Measurements from ENCODE around the gene AKR7A3. TPM values are rescaled to one million over a fixed set of nuclear protein-coding genes. Genes with fewer than 3 reads are reported as not detected.

Gene AKR7A3
- total and polyA plus RNA-seq, 9 of the 15 experiments (the other 6 are each of a cell fraction or from before 2014, with no cell fraction given): 0.04 to 1.5 (median 0.44) TPM; not detected in 1

- TF ChIP-seq FOXA3 (CRISPR knock-in tag; conservative IDR thresholded peaks at IDR 0.05 in 1 of 2, IDR thresholded peaks at IDR 0.05 in 1 of 2) (0 out of 4 replicates have a peak, but pooled peaks of 1 of the 2 experiments have one; percentile 30), STAG1 (CRISPR knock-in tag; IDR thresholded peaks at IDR 0.05; ENCODE audit: borderline replicate concordance) (0 out of 2 replicates have a peak, but pooled peaks have one; percentile 32)
These were observed 22.9 kb upstream of the AKR7A3 start (continued) for GRCh38 chr1:19311503-19311930.

GRCh38 chr1:19310720-19311502, 22.3 kb upstream of the AKR7A3 start:
- peaks cover 51% of the 10 kb centered on the region for H3K79me2 ChIP-seq (ENCODE audit: control insufficient read depth, insufficient read depth, low read length)
- no peak overlapping the region for H2AFZ ChIP-seq (ENCODE audit: low read depth, low read length)
- TSS peak; percentile 67 for BruUV-seq (replicated peaks)
- TF ChIP-seq GATAD2A (IDR thresholded peaks at IDR 0.05) (no peak), MTF1 (CRISPR knock-in tag; IDR thresholded peaks at IDR 0.05; ENCODE audit: borderline replicate concordance) (no peak), NFATC3 (IDR thresholded peaks at IDR 0.05) (no peak), CC2D1A (IDR thresholded peaks at IDR 0.05) (no peak), HINFP (tag; conservative IDR thresholded peaks at IDR 0.05; ENCODE audit: low read depth) (no peak), MED1 (CRISPR knock-in tag; IDR thresholded peaks at IDR 0.05; ENCODE audit: borderline replicate concordance) (no peak), ZNF431 (CRISPR knock-in tag; IDR thresholded peaks at IDR 0.05) (no peak), CCNT2 (IDR thresholded peaks at IDR 0.05; ENCODE audit: borderline replicate concordance, extremely low read depth, insufficient read length, low read depth, low read length) (no peak), TCFL5 (CRISPR knock-in tag; conservative IDR thresholded peaks at IDR 0.05) (no peak)

More at GRCh38 chr1:19310720-19311502, 22.3 kb upstream of the AKR7A3 start:
- ATAC-seq (no peak), DNase-seq (ENCODE audit: extremely low read depth in 1 of 4, low spot score in 3 of 4) (peak in 1 of 4 experiments; percentile 38), FAIRE-seq (peak; percentile 55)
- H3K9me1 ChIP-seq (ENCODE audit: control insufficient read depth, insufficient read depth, low read length): peaks cover 2% of the 10 kb centered on the region
- peak overlapping the region; percentile 77 for H3K4me3 ChIP-seq
- POLR2A ChIA-PET: interaction anchor here (0.7 to 4.0 kb wide), 4 partner anchors 12 to 56 kb away, joined by 3 to 19 read pairs (median 5); no protein-coding TSS in a partner anchor
- no peaks in the 10 kb centered on the region for H3K9me3 ChIP-seq (replicated peaks; ENCODE audit: control insufficient read depth, insufficient read depth, low read depth, low read length)
- peaks cover 38 to 59% of the 10 kb centered on the region in 2 experiments for H3K4me1 ChIP-seq (replicated peaks in 1 of 2; ENCODE audit: control insufficient read depth in 2 of 2, insufficient read depth in 2 of 2, low read length in 2 of 2)
- H3K27me3 ChIP-seq (ENCODE audit: control insufficient read depth in 2 of 2, insufficient read depth in 2 of 2, low read length in 2 of 2): no peaks in the 10 kb centered on the region
- peak overlapping the region; percentile 75 for H3K4me2 ChIP-seq (ENCODE audit: insufficient read depth, low read length)
- CTCF ChIA-PET (ENCODE audit: low intra/inter-chr PET ratio): no interaction called here
- H4K20me1 ChIP-seq (replicated peaks; ENCODE audit: control insufficient read depth, insufficient read depth, low read length): peaks cover 6% of the 10 kb centered on the region
- in situ Hi-C loops (cut with MboI) (no loop called here), intact Hi-C loops (cut with micrococcal nuclease) (loop anchor here (5.0 kb wide), 1 partner anchor 59 kb away; the partner anchor contains the start of genes EMC1 and MRTO4)
- 28% methylated on average over 12 of the region's 13 CpGs for WGBS (ENCODE audit: insufficient coverage, low coverage, missing lambda C conversion rate)
- H3K9ac ChIP-seq (ENCODE audit: insufficient read depth in 1 of 2, low read depth in 2 of 2, low read length in 2 of 2): peak overlapping the region; percentile 95 to 97
- peaks cover 47% of the 10 kb centered on the region for H3K36me3 ChIP-seq (ENCODE audit: control insufficient read depth, insufficient read depth, low read length)
- peak overlapping the region; percentile 5; the same call in 1 of the 3 replicates for H3K27ac ChIP-seq (ENCODE audit: extremely low read depth, low read depth, low read length)

All from K562 (cell line).